NCI-H748 treated with DMSO at 0.1 percent for 48 hours (cell line): ENCODE data around the gene CDKL2.
"Not testable (repeated sequence)": the region's sequence is repeated elsewhere in the genome, so short reads cannot be mapped to it uniquely, and the experiment has no call there.

ENCODE experiments used
- DNase-seq: peaks from one replicate; lab custom pipeline; 2025; lab: John Stamatoyannopoulos, UW

Gene CDKL2

GRCh38 chr4:75630174-75630936, at the start of gene CDKL2:
TSS of gene CDKL2 (minus strand) at chr4:75630528. CDS start at chr4:75625988, 4,540 bp downstream.
- DNase-seq, result peak; percentile 83

GRCh38 chr4:75678965-75679364, 48.6 kb upstream of the CDKL2 start:
- DNase-seq, result no peak

- no peak for DNase-seq
Measured at GRCh38 chr4:75678473-75678872, 48.1 kb upstream of the CDKL2 start.

DNA sequence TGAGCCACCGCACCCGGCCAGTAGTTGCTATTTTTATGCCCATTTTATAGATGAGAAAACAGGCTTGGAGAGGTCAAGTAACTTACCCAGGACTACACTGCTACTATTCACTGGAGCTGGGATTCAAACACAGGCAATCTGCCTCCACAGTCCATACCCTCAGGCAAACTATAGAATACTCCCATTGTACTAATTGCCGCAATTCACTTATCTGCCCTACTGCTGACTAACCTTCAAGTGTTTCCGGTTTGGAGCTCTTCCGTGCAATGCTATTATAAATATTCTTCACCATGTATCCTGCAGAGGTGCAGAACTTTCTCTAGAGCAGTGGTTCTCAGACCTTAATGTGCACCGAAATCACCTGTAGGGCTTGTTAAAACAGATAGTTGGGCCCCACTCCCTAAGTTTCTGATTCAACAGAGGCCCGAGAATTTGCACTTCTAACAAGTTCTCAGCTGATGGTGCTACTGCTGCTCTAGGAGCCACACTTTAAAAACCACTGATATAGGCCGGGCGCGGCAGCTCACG, 44.7 kb upstream of the CDKL2 start:
- DNase-seq, result no peak

- DNase-seq, result no peak
Measured at GRCh38 chr4:75673959-75674328, 43.6 kb upstream of the CDKL2 start.

GRCh38 chr4:75673027-75673958, 43.0 kb upstream of the CDKL2 start, which contains the start of gene G3BP2:
TSS of gene G3BP2 (minus strand) at chr4:75673411. CDS start at chr4:75662025, 11,386 bp downstream.
- peak; percentile 88 for DNase-seq

- peak; percentile 3 for DNase-seq
Measured at GRCh38 chr4:75672461-75673026, 42.2 kb upstream of the CDKL2 start.

DNA sequence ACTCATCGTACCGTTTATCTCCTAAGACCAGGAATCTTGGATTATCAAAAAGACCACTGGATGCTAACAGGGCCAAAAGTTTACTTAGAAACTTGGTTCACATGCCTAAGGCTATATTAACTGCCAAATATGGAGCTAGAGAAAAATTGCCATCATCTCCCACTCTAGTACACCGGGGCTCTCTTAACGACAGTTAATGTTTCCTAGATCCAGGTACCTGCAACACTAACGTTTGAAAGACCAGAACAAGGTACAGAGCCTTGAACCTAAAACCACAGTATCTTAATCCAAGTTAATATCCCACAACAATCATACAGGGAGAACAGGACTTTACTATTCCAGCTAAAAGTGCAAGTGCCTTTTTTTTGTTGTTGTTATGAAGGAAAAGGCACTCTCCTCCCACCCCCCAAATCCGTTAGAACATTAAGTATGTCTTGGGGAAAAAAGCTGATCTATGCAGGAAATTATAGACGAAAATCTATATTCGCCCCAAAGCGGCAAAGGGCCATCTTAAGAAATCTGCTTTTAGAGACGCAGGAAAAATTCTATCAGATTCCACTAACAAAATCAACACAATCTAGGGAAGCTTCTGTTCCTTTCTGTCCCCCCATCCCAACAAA, 41.6 kb upstream of the CDKL2 start:
- DNase-seq, result peak; percentile 0

DNA sequence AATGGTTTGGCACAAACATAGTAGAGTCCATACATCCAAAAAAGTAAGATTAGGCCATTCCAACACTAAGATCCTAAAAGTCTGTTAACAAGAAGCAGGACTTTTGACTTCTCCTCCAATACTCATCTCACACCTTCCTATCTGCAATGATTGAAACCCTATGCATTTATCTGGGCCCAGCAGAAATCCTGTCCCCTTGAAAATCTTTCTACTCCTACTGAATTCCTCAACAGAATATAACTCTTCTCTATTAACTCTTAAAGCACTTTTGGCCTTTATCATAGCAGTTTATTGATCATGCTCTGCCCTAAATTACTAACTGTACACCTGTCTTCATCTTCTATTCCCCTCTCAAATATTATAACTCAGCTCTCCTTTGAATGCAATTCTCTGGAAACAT, 38.3 kb upstream of the CDKL2 start:
- DNase-seq, result no peak

DNA sequence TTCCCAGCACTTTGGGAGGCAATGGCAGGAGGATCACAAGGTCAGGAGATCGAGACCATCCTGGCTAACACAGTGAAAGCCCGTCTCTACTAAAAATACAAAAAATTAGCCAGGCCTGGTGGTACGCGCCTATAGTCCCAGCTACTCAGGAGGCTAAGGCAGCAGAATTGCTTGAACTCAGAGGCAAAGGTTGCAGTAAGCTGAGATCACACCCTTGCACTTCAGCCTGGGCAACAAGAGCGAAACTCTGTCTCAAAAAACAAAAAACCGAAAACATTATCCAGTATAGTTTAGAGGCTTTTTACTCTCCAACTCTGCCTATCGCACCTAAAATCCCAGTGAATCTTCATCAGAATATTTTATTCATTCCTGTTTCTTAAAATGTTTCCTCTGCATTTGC, 37.3 kb upstream of the CDKL2 start:
- DNase-seq, result not testable (repeated sequence)

GRCh38 chr4:75666299-75666698, 36.0 kb upstream of the CDKL2 start:
- DNase-seq, result no peak

DNA sequence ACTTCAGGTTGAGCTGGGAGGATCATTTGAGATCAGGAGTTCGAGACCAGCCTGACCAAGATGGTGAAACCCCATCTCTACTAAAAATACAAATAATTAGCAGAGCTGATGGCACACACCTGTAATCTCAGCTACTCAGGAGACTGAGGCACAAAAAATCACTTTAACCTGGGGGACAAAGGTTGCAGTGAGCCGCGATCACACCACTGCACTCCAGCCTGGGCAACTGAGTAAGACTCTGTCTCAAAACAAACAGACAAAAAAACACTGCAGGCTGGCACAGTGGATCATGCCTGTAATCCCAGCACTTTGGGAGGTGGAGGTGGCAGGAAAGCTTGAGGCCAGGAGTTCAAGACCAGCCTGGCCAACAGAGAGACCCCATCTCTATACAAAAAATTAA, 34.3 kb upstream of the CDKL2 start:
- not testable (repeated sequence) for DNase-seq

DNA sequence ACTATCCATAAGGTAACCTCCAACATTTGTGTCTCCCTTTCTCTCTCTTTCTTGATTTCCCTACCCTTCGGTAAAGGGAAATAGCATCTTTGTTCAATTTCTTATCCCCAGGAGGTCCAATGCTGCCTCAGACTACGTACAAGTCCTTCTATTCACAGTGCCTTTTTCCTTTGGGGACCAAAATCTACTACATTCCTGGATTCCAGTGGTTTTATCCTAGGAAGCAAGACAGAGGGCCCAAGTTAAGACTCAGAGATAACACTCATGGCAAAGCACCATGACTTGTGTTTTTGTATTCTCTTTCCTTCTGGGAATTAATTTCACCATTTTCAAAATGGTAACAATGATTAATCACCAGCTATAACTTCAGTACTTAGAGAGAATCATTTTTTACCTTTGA, 32.3 kb upstream of the CDKL2 start:
- DNase-seq, result no peak

- no peak for DNase-seq
Measured at GRCh38 chr4:75660491-75660890, 30.2 kb upstream of the CDKL2 start.

DNA sequence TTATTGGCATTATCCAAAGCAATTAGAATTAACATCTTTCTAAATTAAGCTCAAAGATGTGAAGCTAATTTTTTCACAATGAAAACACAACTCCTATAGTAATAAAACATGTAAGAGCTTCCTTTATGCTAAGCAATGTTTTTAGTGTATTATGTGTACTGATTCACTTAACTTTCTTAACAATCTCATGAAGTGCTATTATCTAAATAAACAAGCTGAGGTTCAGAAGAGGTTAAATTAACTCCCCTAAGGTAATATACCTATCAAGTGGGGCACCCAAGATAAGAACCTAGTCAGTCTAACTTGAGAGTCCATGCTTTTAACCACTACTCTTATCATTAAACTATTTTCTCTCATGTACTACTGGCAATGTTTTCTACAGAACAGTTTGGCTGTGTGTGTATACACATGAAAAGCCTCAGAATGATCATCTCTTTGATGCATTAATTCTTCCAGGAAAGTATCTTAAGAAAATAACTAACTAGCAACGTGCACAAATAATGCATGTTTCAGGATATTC, 29.2 kb upstream of the CDKL2 start:
- DNase-seq, result no peak

DNA sequence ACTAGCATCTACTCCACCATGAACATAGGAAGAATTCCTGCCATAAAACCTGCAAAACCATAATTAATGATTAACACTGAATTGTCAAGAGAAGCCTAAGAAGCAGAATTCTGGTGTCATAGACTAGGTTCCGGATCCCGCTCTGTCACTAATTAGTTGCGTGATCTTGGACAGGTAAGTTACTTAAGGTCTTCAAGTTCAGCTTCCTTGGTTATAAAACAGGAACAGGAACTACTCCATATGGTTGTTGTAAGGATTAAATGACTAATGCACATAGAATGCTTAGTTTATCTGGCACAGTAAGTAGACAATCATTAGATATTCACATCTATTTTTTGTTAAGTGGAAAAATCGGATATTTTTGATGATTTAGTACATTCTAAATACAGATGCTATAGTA, 28.5 kb upstream of the CDKL2 start:
- DNase-seq, result no peak

DNA sequence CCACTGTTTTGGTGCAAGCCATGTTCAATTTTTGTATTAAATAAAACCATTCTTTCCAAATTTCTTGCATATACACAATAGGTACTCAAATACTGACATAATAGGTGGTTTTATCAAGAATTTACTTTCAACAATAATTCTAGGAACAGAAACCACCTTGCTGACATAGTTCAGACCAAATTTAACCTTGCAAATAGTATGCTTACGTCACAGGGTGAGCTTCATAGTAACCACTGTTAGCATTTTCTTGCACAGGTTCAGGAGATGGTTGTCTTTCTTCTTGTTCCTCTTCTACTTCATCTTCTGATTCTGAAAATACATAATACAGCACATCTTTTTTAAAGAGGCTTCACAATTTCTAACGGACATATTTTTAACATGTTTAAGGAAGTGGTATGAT, 25.2 kb upstream of the CDKL2 start:
- DNase-seq, result no peak

- DNase-seq, result no peak
Measured at GRCh38 chr4:75654905-75655304, 24.6 kb upstream of the CDKL2 start.

DNA sequence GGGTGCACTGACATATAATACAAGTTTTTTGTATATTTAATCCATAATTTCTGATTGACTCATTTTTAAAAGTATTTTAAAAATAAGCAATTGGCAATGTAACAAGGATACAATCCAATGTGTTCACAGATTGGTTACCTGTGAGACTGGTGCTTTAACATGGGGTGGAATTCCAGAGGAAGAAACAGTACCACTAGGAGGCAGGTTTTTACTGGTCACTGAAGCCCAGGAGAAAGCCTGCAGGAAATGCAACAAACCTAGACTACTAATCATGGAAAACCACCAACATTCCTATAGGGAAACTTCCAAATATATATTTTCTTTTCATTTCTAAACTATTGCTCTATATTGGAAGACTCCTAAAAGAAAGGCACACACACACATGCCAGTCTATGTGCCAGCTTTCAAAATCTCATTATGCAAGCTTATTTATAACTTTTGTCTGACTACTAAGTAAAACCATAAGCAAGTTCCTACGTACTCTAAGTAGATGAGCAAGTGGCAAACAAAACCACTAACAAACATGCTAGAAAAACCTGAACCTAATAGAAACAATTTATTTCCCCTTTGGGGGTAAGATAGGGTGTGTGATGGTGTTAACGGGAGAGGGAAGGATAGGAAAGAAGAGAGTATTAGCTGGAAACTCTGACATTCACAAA, 23.6 kb upstream of the CDKL2 start:
- no peak for DNase-seq

DNA sequence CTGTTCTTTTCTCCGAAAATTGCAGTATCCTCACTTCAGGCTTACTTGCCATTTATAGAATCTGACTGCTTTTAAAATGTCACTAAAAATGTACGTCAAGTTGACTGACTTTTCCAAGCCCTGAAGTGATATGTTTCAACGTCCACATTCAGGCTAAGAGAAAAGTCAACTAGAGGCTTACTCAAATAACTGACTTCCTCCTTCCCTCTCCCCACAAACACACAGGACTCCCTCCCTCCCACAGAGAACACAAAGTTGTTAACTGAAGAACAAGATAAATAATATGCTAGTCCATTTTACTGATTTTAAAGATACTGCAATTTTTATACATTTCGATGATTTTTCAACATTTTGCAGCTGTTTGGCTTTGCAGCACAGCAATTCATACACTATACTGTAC, 13.8 kb upstream of the CDKL2 start:
- no peak for DNase-seq

DNA sequence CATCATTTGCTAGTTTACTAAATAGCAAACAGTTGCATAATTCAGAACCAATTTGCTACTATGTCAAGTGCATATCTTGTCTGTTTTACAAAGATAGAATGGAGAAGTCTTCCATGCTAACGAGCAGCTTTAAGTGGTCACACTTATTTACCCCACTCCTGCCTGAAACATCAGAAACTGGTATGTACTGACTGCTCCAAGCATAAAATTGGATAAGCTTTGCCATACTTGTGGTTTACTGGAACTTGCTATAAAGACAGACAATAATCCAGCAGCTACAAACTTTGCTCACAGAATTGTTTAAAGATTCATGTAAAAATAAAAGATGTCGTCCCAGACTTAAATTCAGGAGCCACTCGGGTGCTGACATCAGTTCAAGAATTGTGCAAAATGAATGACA, 13.3 kb upstream of the CDKL2 start:
- no peak for DNase-seq
